Esophagus squamous epithelium (tissue), 4 donors: ENCODE results near the gene TSGA10IP.

ENCODE experiments used
- CTCF ChIP-seq, 6 experiments: fragments of 450-650 bp in 4 of 6; fragments of 200-600 bp in 2 of 6; sonication (generic) in 2 of 6; IDR thresholded peaks; one replicate each; pipeline ENCODE4 v1.5.1; 2016 to 2019; ENCODE audit warnings: antibody characterized with exemption in 6 of 6, mild to moderate bottlenecking in 4 of 6, moderate library complexity in 4 of 6
- POLR2A ChIP-seq, 4 donors: fragments of 450-650 bp; IDR thresholded peaks; one replicate each; pipeline ENCODE4 v1.6.1; 2017; ENCODE audit warnings: antibody characterized with exemption in 4 of 4, mild to moderate bottlenecking in 4 of 4, moderate library complexity in 3 of 4

GRCh38 chr11:65947603-65948125 is 2.4 kb downstream of the TSGA10IP start:
- no peak for TF ChIP-seq CTCF (IDR thresholded peaks at IDR 0.05)
- TF ChIP-seq POLR2A (IDR thresholded peaks at IDR 0.05) = no peak
